SW480 (cell line): ENCODE measurements around the gene ARFRP1.
A peak's percentile ranks its signal among the peaks of the same experiment; 100 is the strongest.

Source experiments
- DNase-seq: peaks from one replicate; pipeline ENCODE4 v3.0.0-alpha.2; 2016; ENCODE audit warnings: low spot score

ARFRP1 gene

GRCh38 chr20:63707558-63708300 lies at the start of gene ARFRP1, which contains the start of gene ZGPAT:
TSS of gene ARFRP1 (minus strand) at chr20:63707976. CDS start at chr20:63707091, 885 bp downstream.
TSS of gene ZGPAT (plus strand) at chr20:63708039. CDS start at chr20:63708581, 542 bp downstream.
- DNase-seq = peak; percentile 95

- no peak for DNase-seq
Observed at GRCh38 chr20:63756648-63756991, 48.8 kb upstream of the ARFRP1 start.

DNA sequence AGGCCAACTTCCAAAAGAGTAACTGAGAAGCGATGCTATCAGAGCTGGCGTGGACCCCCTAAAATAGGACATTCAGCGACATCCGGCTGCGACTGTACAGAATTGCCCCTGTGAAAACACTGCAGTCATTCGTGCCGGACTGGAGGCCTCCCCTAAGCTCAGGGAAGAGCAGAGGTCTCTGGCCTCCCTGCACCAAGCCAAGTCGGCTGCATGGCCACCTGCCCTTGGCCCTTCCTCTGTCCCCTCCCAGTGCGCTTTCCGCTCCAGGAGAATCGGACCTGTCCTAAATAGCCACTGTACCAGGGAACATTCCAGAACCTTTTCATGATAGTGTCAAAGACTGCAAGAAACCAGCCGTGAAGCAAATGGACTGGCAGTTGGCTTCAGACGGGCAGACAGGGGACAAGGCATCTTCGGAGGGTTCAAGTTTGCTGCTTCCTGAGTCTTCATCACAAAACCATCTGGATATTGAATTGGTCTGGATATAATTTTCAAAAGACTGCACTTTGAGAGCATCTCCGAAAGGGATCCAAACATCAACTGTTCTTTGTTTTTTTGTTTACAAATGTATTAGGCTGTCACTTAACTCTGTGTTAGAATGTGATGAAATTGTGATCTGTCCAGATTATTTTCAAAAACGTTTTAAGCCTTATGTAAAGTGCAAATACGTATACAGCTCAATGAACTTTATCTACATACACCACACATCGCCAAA lies 48.3 kb upstream of the ARFRP1 start:
- no peak for DNase-seq

- DNase-seq = no peak
Observed at GRCh38 chr20:63754008-63754407, 46.2 kb upstream of the ARFRP1 start.

GRCh38 chr20:63753381-63753780 lies 45.6 kb upstream of the ARFRP1 start:
- DNase-seq = no peak

GRCh38 chr20:63752411-63753101 lies 44.8 kb upstream of the ARFRP1 start:
- no peak for DNase-seq

DNA sequence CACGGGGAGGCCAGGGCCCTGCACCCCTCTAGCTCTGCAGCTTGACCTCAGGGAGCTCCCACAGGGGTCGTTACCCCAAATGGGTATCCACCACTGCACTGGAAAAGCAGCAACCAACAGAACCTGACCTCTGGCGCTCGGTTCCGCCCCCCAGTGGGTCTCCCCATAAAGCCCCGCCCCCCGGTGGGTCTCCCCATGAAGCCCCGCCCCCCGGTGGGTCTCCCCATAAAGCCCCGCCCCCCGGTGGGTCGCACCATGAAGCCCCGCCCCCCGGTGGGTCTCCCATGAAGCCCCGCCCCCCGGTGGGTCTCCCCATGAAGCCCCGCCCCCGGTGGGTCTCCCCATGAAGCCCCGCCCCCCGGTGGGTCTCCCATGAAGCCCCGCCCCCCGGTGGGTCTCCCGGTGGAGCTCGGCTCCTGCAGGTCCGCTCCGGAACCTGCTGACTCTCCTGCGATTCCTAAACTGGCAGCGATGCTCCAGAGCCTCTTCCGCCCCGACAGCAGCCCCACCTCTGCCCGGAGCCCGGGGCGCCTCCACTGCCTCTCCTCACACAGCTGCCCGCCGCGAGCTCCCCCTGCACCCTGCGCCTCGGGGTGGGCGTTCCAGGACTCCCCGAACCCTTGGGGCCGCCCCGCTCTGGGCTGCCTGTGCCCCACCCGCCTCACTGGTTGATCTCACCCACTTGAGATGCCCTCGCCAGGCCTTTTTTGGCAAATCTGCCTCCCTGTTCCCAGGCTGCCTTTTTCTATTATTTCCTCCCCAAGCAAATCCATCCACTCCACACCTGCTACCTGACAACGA lies 43.9 kb upstream of the ARFRP1 start:
- no peak for DNase-seq

DNA sequence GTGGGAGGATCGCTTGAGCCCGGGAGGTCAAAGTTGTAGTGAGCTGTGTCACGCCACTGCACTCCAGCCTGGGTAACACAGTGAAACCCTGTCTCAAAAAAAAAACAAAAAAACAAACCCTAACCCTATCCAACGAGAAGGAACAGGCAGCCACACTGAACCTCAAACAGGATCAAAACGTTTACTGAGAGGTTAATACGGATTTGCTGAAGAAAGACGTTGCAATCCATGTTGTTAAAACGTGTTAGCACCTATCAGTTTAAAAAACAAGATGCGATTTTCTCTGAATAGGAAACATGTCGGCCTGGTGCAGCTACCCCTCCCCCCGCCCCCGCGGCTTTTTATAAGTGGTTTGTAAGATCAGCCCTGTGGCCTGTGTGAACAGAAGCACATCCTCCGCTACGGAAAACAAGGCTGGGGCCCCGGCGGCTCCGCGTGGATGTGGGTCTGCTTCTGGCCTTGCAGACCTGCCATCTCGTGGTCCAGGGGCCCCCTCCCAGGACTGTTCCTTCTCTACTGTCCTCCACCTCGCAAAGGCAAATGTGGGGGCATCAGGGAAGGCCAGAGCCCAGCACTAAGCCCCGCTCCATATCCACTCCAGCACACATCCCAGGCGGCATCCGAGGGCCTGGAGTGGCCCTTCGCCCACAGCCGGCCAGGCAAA lies 43.2 kb upstream of the ARFRP1 start:
- DNase-seq = peak; percentile 55

- DNase-seq = no peak
Observed at GRCh38 chr20:63749597-63750508, 42.1 kb upstream of the ARFRP1 start.

GRCh38 chr20:63748934-63749270 lies 41.1 kb upstream of the ARFRP1 start:
- DNase-seq = no peak

GRCh38 chr20:63748070-63748933 lies 40.5 kb upstream of the ARFRP1 start:
- DNase-seq = no peak

GRCh38 chr20:63747622-63748069 lies 39.9 kb upstream of the ARFRP1 start:
- no peak for DNase-seq

DNA sequence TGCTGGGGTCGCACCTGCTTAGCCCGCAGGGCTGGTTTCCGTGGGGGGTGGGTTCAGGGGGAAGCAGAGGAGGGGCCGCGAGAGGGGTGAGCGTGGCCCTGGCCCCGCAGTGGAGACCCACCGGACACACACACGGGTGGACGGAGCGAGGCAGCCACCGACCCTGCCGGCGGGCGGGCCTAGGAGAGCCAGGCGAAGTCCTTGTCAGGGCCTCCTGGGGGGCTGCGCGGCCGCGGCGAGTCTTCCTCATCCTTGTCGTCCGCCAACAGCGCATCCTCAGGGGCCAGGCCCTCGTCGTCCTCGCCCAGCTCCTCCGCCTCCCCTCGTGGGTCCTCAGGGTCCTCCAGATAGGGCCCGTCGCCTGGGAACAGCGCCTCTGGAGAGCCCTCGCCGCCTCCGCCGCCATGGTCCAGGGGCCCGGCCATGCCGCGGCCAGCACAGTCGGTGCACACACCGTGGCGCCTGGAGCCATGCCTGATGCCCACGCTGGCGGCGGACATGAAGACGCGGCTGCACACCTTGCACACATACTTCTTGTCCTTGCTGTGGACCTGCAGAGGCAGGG lies 39.1 kb upstream of the ARFRP1 start:
- DNase-seq = no peak

DNA sequence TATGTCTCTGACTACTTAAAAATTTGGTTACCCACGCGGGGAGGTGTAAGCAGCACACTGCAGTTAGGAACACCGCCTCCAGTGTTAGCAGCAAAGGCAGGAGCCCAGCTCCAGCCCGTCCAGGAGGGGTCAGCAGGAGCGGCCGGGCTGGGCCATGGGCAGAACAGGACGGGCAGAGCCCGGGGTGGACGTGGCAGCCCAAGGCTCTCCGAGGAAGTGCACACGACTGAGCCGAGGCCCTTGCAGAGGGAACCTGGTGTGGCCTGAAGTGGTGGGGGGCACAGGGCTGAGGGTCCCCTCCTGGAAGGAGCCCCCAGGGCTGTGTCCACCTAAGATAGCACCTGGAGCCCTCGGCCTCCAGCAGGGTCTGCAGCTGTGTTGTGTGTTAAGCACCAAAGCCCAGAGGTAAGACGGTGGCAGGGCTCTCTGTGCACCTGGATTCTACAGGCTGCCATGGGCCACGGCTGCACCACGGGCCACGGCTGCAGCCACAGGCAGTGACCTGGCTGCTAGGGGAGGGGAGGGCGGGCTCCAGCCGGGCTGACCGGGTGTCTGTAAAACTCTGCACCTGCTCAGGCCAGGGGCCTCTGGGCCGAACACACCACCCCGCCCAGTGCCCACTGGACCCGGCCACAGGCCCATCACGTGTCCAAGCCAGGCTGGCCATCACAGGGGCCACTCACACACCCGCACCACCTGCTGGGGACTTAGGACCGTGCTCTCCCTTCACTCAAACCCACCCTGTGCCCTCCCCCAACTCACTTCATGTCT lies 38.4 kb upstream of the ARFRP1 start:
- no peak for DNase-seq

GRCh38 chr20:63745424-63745805 lies 37.6 kb upstream of the ARFRP1 start:
- no peak for DNase-seq

DNA sequence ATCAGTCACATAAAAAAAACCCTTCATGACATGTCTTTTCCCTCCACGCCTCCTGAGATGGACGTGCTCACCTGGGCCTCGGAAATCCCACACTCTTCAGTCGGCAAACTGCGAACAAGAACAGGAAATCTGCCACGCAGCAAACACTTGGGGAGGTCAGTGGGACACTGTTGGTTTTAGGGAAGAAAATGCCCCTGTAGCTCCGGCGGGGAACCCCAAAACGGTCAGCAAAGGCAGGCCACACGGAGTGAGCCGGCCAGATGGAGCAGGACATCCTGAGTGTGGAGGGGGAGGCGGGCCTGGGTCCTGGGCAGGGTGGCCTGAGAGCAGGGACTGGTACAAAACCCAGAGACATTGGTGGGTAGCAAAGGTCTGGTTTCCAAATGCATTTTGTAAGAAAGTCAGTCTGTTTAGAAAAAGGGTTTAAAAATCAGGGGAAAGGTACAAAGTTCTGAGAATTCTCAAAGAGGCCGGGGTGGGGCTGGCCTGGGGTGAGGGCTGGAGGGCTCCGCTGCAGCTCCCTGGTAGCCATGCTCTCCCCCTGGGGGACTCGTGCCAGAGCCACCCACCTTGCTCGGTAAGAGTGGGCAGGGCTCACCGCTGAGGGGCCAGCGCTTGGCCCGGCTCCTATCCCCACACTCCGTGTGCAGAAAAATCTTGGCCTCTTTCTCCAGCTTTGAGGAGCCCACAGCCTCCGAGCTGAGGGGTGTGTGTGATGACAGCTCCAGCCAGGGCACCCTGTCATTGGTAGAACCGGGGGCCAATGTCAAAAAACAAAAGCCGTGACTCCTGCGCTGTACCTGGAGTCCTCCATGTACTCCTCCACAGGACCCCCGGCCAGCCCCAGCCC lies 37.0 kb upstream of the ARFRP1 start:
- no peak for DNase-seq

GRCh38 chr20:63744158-63744557 lies 36.4 kb upstream of the ARFRP1 start:
- DNase-seq = no peak
